Sigmoid colon (tissue), 3 donors: ENCODE measurements around the gene GCNT1.

Experiments
- CTCF ChIP-seq, 4 experiments: fragments of 450-650 bp in 3 of 4; fragments of 200-600 bp in 1 of 4; IDR thresholded peaks; one replicate each; pipeline ENCODE4 v1.5.1; 2016 to 2019; ENCODE audit warnings: antibody characterized with exemption in 4 of 4, mild to moderate bottlenecking in 3 of 4, moderate library complexity in 2 of 4
- POLR2A ChIP-seq, 2 donors: fragments of 450-650 bp; IDR thresholded peaks; one replicate each; pipeline ENCODE4 v1.6.1; 2016; ENCODE audit warnings: antibody characterized with exemption in 2 of 2, mild to moderate bottlenecking in 2 of 2, moderate library complexity in 2 of 2

- TF ChIP-seq CTCF (IDR thresholded peaks at IDR 0.05), result no peak
- TF ChIP-seq POLR2A (IDR thresholded peaks at IDR 0.05), result no peak
These were observed 27.4 kb upstream of the GCNT1 start for GRCh38 chr9:76431601-76432000.
